Right lobe of liver (tissue), 6 donors: ENCODE data around the gene TADA2A. TPM values are rescaled to one million over a fixed set of nuclear protein-coding genes. Genes with fewer than 3 reads are reported as not detected.
"Not testable (repeated sequence)": the region's sequence is repeated elsewhere in the genome, so short reads cannot be mapped to it uniquely, and the experiment has no call there.

ENCODE experiments used
- ATAC-seq, 4 donors: fragments of 200-7000 bp; cut with Tn5 transposase; one replicate each; pipeline ENCODE4 v1.9.1; 2020; ENCODE audit warnings: mild to moderate bottlenecking in 4 of 4, moderate library complexity in 4 of 4
- DNase-seq, 3 donors: peaks; one replicate each; pipeline ENCODE4 v3.0.0-alpha.2; 2020
- H3K27ac ChIP-seq, 3 donors: fragments of 200-600 bp; one replicate each; pipeline ENCODE4 v1.8.0; 2022
- H3K27me3 ChIP-seq, 2 donors: fragments of 200-600 bp; one replicate each; pipeline ENCODE4 v1.8.0; 2022
- H3K36me3 ChIP-seq, 4 donors: fragments of 200-600 bp; sonication (generic) in 1 of 4; one replicate each; pipeline versions ENCODE4 v1.5.1 to v1.8.0; 2017 to 2022; ENCODE audit warnings: control low read depth in 1 of 4
- H3K4me1 ChIP-seq, 4 donors: fragments of 200-600 bp; sonication (generic) in 1 of 4; one replicate each; pipeline versions ENCODE4 v1.5.1 to v1.8.0; 2017 to 2022; ENCODE audit warnings: control low read depth in 1 of 4
- H3K4me3 ChIP-seq, 3 donors: fragments of 200-600 bp; one replicate each; pipeline ENCODE4 v1.8.0; 2022
- H3K9me3 ChIP-seq, 4 donors: fragments of 200-600 bp; sonication (generic) in 1 of 4; one replicate each; pipeline versions ENCODE4 v1.5.1 to v1.8.0; 2017 to 2022; ENCODE audit warnings: control low read depth in 1 of 4
- CTCF ChIP-seq, 4 donors: fragments of 200-600 bp in 3 of 4; fragments of 450-650 bp in 1 of 4; IDR thresholded peaks; one replicate each; pipeline versions ENCODE4 v1.5.1 to v1.8.0; 2016 to 2022; ENCODE audit warnings: antibody characterized with exemption in 4 of 4, mild to moderate bottlenecking in 2 of 4
- POLR2A ChIP-seq: fragments of 450-650 bp; IDR thresholded peaks from one replicate; pipeline ENCODE4 v1.6.1; 2017; ENCODE audit warnings: antibody characterized with exemption, mild to moderate bottlenecking
- WGBS: methylation state at CpG from one replicate; pipeline ENCODE4 v1.1.6; 2018; ENCODE audit warnings: low coverage, low lambda C conversion rate; ENCODE audit not compliant: insufficient coverage; ENCODE audit errors: missing lambda C conversion rate; 5-methylcytosine and 5-hydroxymethylcytosine counted together
- intact Hi-C, 2 donors: fragments of 100-400 bp; cut with DNase I; formaldehyde crosslinking; loops; one replicate each; pipeline versions ENCODE4 v1.11.2 to v1.14.1; 2022
- total RNA-seq, 6 experiments: library from RNA; depleted of rRNA in 2 of 6; stranded (reverse); fragments of >200 nt in 2 of 6; fragmentation: NEBNext Ultra II Directional in 3 of 6; extraction: Animal tissue kit (Norgen Biotek cat#: 25700) in 3 of 6; gene quantifications; one replicate each; pipeline versions ENCODE4 v1.1.0 to v1.2.4, GENCODE V29; 2016 to 2023
- donor health status: DM: no; HTN: yes; CAD: no.
- donor health status: DM: no; HTN: no; CAD: no.
- donor health status: DM: no; HTN: no; CAD: no.
- donor health status: DM: no; HTN: yes; CAD: no.
- donor health status: DM: no; HTN: yes; CAD: no.

The TADA2A gene
- total RNA-seq, 6 experiments from 2014 or later: 5.2 to 9.6 (median 7.4) TPM

GRCh38 chr17:37438141-37438540 is 31.5 kb downstream of the TADA2A start:
- no peaks in the 10 kb centered on the region for H3K27me3 ChIP-seq
- TF ChIP-seq CTCF (IDR thresholded peaks at IDR 0.05) (peak in 3 of 4 donors; percentile 21 to 30 (median 26)), POLR2A (no peak)
- H3K4me1 ChIP-seq: no peaks in the 10 kb centered on the region
- H3K36me3 ChIP-seq: peaks cover 0 to 40% (median 18%) of the 10 kb centered on the region in 4 donors
- H3K4me3 ChIP-seq: no peak overlapping the region
- ATAC-seq: no peak
- H3K27ac ChIP-seq: no peak overlapping the region
- H3K9me3 ChIP-seq: no peaks in the 10 kb centered on the region
- 71% methylated on average over 4 of the region's 4 CpGs for WGBS
- intact Hi-C loops: no loop called here
- no peak for DNase-seq

GRCh38 chr17:37440424-37440823 is 33.7 kb downstream of the TADA2A start:
- H3K36me3 ChIP-seq: peaks cover 0 to 53% (median 21%) of the 10 kb centered on the region in 4 donors
- ATAC-seq (no peak), DNase-seq (no peak)
- H3K4me1 ChIP-seq: no peaks in the 10 kb centered on the region
- intact Hi-C loops: no loop called here
- no peaks in the 10 kb centered on the region for H3K9me3 ChIP-seq
- H3K27ac ChIP-seq: no peak overlapping the region
- 88% methylated on average over 2 of the region's 2 CpGs for WGBS
- no peak overlapping the region for H3K4me3 ChIP-seq
- no peaks in the 10 kb centered on the region for H3K27me3 ChIP-seq
- TF ChIP-seq POLR2A: no peak
- no peak for TF ChIP-seq CTCF (IDR thresholded peaks at IDR 0.05)

GRCh38 chr17:37441369-37442014 is 34.8 kb downstream of the TADA2A start:
- H3K36me3 ChIP-seq: peaks cover 0 to 56% (median 21%) of the 10 kb centered on the region in 4 donors
- ATAC-seq, intact Hi-C loops, DNase-seq, H3K27me3 ChIP-seq, H3K4me1 ChIP-seq, H3K4me3 ChIP-seq, H3K9me3 ChIP-seq, H3K27ac ChIP-seq: not testable (repeated sequence)
- 77% methylated on average over 8 of the region's 12 CpGs for WGBS

GRCh38 chr17:37446027-37446426 is 39.3 kb downstream of the TADA2A start:
- WGBS: 88% methylated on average over 4 of the region's 4 CpGs
- intact Hi-C loops: no loop called here
- DNase-seq: no peak
- Histone ChIP-seq H3K4me3 (no peak overlapping the region), H3K27me3 (no peaks in the 10 kb centered on the region), H3K36me3 (peaks cover 0 to 48% (median 15%) of the 10 kb centered on the region in 4 donors), H3K4me1 (no peaks in the 10 kb centered on the region), H3K27ac (no peak overlapping the region), H3K9me3 (no peaks in the 10 kb centered on the region)
- TF ChIP-seq POLR2A: no peak
- no peak for TF ChIP-seq CTCF (IDR thresholded peaks at IDR 0.05)
- ATAC-seq: no peak

GRCh38 chr17:37447641-37448040 is 41.0 kb downstream of the TADA2A start:
- H3K36me3 ChIP-seq: peaks cover 0 to 32% (median 7%) of the 10 kb centered on the region in 4 donors
- H3K27ac ChIP-seq: no peak overlapping the region
- peaks cover 0 to 3% (median 0%) of the 10 kb centered on the region in 4 donors for H3K4me1 ChIP-seq
- intact Hi-C loops: no loop called here
- ATAC-seq (no peak), DNase-seq (no peak)
- H3K9me3 ChIP-seq: no peaks in the 10 kb centered on the region
- H3K27me3 ChIP-seq: no peaks in the 10 kb centered on the region
- TF ChIP-seq CTCF (IDR thresholded peaks at IDR 0.05) (no peak), POLR2A (no peak)
- no peak overlapping the region for H3K4me3 ChIP-seq
- 100% methylated on average over 1 of the region's 1 CpG for WGBS
